Left ventricle myocardium superior (tissue), 1 donor: ENCODE results near the gene BTBD6. TPM values are rescaled to one million over a fixed set of nuclear protein-coding genes. Genes with fewer than 3 reads are reported as not detected.
"Not testable (repeated sequence)": the region's sequence is repeated elsewhere in the genome, so short reads cannot be mapped to it uniquely, and the experiment has no call there.

Source experiments
- ATAC-seq: fragments of 200-7000 bp; cut with Tn5 transposase; one replicate; pipeline ENCODE4 v1.9.1; 2020; ENCODE audit warnings: mild to moderate bottlenecking, moderate library complexity
- DNase-seq: peaks from one replicate; pipeline ENCODE4 v3.0.0-alpha.2; 2020
- intact Hi-C: fragments of 100-400 bp; cut with micrococcal nuclease; formaldehyde crosslinking; loops from one replicate; pipeline ENCODE4 v1.11.0; 2022
- total RNA-seq: library from RNA; stranded (reverse); fragmentation: NEBNext Ultra II Directional; extraction: Animal tissue kit (Norgen Biotek cat#: 25700); gene quantifications from one replicate; pipeline ENCODE4 v1.2.1, GENCODE V29; 2021
- donor health status: DM: no; HTN: yes; CAD: no; lungs with severe emphysema.

The BTBD6 gene
- total RNA-seq, 1 donor from 2014 or later: 51.6 TPM

GRCh38 chr14:105257464-105257863 lies 9.1 kb downstream of the BTBD6 start:
- ATAC-seq (no peak), DNase-seq (no peak)
- intact Hi-C loops: no loop called here

GRCh38 chr14:105258846-105259245 lies 10.5 kb downstream of the BTBD6 start:
- DNase-seq (no peak), ATAC-seq (no peak)
- intact Hi-C loops: no loop called here

DNA sequence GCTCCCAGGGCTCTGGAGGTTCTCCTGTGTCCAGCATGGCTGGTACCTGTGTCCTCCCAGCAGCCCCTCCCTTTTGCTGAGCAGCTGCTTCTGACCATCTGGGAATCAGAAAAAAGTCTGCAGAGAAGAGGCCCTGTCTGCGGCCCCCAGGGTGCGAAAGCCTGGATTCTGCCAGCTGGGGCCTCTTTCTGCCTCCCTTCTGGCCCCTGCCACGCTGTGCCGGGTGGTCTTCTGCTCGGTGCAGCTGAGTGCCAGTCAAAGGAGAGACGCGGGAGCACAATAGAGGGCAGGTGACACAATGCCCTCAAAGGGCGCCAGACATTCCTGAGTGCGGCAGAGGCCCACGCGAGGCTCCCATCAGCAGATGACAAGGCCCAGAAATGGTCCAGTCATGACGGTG lies 12.6 kb downstream of the BTBD6 start:
- intact Hi-C loops: no loop called here

DNA sequence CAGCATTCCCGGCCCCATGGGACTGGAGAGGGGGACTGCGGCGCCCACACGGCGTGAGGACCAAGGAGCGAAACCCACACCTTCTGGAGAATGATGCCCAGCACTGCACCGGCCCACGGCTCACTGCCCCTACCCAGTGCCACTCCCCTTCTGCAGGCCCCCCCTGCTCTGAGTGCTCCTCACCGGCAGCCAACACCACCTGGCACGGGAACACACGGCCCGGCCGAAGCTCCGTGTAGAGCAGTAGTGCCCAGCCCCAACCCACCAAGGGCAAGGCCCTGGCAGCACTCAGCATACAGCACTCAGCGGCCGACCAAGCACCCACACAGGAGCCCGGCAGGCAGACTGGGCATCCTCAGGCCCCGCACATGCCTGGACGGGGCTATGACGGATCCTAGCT lies 13.4 kb downstream of the BTBD6 start:
- ATAC-seq (peak; percentile 95), DNase-seq (peak; percentile 80)
- intact Hi-C loops: no loop called here

More for the DNA sequence above, 12.6 kb downstream of the BTBD6 start:
- ATAC-seq (peak; percentile 16), DNase-seq (no peak)

DNA sequence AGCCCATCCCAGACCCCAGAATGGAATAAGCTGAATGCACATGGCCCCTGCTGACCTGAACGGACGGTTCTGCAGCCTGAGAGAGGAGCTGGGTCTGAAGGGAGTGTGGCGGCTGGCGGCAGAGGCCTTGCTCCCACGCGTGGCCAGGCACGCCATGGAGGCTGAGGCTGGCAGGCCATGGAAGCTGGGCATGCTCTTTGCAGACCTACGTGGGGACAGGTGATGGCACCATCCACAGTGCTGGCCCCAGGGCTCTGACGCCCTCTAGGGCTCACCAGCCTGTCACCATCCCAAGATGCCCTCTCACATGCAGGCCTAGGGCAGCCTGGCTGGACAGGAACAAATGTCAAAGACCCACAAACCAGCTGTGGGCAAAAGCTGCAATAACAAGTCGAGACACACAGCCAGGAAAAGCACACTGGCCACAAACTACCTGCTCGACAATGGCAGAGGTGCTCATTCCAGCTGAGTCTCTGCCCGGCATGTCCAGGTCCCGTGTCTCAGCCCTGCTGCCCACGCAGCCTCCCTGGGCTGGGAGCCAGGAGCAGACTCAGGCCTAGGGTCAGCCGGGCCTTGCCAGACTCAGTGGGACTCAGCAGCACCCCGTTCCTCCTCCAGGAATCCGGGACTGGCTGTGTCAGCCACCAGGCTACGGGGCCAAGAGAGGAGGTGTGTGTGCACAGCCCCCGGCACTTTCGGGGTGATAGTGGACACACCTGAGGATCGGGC lies 19.7 kb downstream of the BTBD6 start:
- intact Hi-C loops: no loop called here
- DNase-seq: no peak
- peak; percentile 78 for ATAC-seq

DNA sequence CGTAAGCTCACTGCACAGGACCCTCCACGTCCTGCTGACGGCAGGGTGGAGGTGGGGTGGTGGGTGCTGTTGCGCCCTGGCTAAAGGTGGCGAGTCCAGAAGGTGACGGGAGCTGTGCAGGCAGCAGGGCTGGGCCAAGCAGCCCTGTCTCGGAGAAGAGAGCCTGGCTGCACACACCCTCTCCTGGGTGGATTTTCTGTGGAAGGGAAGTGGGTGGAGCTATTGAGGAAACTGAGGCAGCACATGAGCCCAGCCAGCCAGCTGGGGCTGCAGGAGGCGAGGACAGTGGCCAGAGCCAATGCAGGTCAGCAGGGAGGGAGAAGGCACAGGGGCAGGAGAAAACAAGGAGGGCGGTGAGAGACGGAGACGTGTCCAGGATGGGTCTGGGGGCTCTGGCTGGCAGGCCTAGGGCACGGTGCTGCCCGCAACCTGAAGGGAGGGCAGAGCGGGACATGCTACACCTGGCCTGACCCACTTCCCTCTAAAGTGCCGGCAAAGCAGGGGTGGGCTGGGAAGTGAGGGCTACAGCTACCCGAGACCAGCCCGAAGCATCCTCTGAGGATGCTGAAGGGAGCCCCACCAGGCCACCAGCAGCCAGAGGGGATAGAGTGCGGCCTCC lies 20.5 kb downstream of the BTBD6 start:
- no peak for ATAC-seq
- intact Hi-C loops: no loop called here
- no peak for DNase-seq

DNA sequence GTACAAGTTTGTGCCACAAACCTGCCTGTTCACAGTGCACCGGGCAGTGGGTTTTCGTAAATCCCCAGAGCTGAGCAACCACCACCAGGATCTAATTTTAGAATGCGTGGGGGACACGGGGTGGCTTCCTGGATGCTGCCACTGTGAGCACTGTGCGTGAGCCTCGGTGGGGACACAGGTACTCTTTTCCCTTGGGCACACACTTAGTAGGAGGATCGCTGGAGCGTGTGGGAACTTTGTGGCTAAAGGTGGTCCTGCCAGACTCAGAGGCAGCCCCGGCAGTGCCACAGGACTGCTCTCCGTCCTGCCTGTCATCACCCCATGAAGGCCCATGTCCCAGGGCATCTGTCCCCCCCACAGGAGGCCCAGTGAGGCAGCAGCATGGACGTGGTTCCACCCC lies 21.1 kb downstream of the BTBD6 start:
- intact Hi-C loops: no loop called here
- no peak for ATAC-seq
- DNase-seq: no peak

DNA sequence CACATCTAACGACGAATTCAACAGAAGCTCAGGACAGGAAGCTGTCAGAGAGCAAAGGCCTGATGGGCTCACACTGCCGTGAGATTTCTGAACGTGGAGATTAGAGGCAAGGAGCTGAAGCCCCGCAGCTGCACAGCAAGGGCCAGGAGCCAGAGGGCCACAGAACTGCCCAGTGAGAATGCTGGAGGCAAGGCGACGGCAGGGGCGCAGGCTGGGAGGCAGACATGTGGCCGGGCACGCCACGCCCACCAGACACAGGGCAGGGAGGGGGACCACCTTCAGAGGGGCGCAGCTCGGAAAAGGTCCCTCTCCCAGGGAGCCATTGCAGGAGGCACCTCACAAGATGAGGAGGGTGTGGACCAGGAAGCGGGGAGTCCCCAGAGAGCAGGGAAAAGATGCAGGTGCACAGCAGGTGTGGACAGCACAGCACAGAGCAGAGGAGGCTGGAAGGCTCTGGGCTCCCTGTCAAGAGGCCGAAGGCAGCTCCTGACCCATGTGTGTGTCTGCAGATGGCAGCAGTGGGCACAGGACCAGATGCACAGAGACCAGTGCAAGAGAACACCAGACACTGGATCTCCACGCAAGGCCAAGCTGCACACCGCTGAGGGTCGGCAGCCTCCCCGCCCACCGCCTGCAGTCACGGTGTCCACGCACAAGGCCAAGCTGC lies 23.0 kb downstream of the BTBD6 start:
- intact Hi-C loops: no loop called here
- no peak for ATAC-seq
- DNase-seq: no peak

GRCh38 chr14:105272623-105273022 lies 24.3 kb downstream of the BTBD6 start:
- DNase-seq: no peak
- intact Hi-C loops: no loop called here
- no peak for ATAC-seq

DNA sequence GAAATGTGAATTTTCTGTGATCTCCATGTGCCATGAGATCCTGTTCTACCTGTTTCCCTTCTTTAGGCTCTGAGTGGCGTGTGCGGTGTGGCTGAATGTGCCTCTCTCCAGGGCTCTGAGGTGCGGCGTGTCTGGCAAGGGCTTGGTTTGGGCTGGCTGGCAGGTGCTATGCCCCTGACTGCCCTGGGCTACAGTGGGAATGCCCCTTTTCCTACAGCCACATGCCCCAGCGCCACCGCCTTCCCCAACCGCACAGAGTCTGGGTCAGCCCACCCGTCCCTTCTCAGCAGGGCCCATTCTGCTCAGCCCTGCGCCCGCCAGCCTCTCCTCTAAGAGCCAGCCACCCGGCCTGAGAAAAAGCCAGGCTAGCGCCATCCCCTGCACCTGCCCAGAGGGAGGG lies 24.7 kb downstream of the BTBD6 start:
- DNase-seq (no peak), ATAC-seq (no peak)
- intact Hi-C loops: no loop called here

DNA sequence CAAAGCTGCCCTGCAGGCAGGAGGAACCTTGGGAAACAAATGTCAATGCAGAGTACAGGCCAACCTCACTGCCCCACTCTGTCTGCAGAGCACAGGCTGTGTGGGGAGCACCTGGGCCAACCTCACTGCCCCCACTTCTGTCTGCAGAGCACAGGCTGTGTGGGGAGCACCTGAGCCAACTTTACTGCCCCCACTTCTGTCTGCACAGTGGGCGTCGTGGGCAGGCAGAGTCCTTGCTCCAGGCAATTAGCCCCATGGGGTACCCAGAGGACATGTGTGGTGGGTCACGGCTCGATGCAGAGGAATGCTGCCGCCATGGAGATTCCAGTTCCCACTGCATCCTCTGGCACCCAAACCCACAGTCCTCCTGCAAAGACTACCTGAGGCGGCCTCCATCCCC lies 26.3 kb downstream of the BTBD6 start:
- intact Hi-C loops: no loop called here
- ATAC-seq: no peak

DNA sequence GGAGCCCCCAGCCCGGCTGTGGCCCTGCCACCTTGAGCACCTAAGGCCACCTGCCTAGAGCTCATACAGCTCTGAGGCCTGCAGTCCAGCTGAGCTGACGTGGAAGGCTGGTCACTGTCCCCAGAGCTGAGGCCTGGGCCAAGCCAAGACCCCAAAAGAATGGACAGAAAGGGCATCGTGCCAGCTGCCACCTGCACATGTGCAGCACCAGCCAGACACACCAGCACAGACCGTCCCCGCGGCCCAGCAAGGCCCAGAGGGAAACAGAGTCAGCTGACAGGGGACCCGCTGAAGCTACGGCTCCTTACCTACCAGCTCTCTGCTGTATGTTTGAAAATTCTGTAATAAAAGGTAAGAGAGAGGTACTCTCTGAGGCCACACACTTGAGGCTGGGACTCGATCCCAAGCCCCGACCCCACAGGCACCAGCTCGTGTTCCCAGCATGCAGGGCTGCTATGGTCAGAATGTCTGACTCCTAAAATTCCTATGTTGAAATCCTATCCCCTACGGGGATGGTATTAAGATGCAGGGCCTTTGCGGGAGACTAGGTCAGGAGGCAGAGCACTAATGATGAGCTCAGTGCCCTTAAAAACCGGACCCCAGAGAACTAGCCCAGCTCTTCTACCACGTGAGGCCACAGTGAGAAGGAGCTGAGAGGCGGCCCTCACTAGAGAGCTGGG lies 27.1 kb downstream of the BTBD6 start:
- intact Hi-C loops: no loop called here
- no peak for DNase-seq
- peak; percentile 77 for ATAC-seq

More for the DNA sequence above, 26.3 kb downstream of the BTBD6 start:
- no peak for DNase-seq

- DNase-seq, ATAC-seq, intact Hi-C loops: not testable (repeated sequence)
Observed at GRCh38 chr14:105277448-105277847, 29.1 kb downstream of the BTBD6 start.

GRCh38 chr14:105279642-105280361 lies 31.5 kb downstream of the BTBD6 start:
- ATAC-seq (no peak), DNase-seq (no peak)
- intact Hi-C loops: no loop called here

DNA sequence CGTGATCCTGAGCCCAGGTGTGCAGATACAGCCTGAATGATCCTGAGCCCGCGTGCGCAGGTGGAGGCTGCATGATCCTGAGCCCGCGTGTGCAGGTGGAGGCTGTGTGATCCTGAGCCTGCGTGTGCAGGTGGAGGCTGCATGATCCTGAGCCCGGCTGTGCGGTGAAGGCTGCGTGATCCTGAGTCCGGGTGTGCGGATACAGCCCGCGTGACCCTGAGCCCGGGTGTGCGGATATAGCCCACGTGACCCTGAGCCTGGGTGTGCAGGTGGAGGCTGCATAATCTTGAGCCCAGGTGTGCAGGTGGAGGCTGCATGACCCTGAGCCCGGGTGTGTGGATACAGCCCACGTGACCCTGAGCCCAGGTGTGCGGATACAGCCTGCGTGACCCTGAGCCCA lies 32.2 kb downstream of the BTBD6 start:
- intact Hi-C loops: no loop called here
- no peak for ATAC-seq
- DNase-seq: no peak

DNA sequence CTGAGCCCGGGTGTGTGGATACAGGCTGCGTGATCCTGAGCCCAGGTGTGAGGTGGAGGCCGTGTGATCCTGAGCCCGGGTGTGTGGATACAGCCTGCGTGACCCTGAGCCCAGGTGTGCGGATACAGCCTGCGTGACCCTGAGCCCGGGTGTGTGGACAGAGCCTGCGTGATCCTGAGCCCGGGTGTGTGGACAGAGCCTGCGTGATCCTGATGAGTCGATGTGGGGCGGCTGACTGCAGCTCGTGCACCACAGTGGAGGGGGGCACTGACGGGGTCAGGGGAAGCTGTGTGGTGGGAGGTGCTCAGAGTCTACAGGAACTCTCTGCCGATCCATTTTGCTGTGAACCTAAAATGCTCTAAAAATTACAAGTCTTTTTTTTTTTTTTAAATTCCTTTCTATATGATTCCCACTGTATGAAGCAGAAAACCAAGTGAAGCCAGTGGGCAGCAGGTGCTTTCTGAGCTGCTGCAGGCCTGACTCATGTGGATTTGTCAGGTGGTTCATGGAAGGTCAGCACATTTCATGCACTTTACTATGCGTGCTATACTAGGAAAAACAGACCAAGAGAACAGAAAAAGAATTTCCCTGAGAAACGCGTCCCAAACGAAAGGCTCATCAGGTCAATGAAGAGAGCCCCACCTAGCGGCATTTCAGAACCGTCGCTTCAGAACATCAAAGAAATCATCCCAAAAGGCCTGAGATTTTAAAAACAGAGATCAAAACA lies 33.2 kb downstream of the BTBD6 start:
- DNase-seq (no peak), ATAC-seq (peak; percentile 36)
- intact Hi-C loops: no loop called here

- ATAC-seq (no peak), DNase-seq (no peak)
- intact Hi-C loops: no loop called here
Observed at GRCh38 chr14:105282098-105282725, 33.9 kb downstream of the BTBD6 start.

DNA sequence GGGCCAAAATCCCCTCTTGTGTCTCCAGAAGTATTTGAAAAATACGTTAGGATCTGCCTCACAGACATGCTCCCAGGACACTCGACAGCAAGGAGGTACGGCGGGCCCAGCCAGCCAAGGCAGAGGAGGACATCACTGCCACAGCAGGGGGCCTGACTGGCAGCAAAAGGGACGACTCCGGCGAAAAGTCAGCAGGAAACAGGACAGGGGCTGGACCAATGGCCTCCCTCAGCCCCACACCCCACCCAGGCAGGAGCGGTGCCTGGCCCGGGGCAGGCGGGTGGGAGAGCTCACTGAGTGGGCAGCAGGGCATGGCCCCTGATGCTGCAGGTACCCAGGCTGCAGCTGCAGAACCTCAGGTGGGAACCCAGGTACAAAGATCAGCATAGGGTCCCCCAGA lies 34.7 kb downstream of the BTBD6 start:
- DNase-seq: no peak
- intact Hi-C loops: no loop called here
- no peak for ATAC-seq
